ENCODE data around the gene MLF2. TPM values are rescaled to one million over a fixed set of nuclear protein-coding genes. Genes with fewer than 3 reads are reported as not detected.

The MLF2 gene
- total and polyA plus RNA-seq, 12 donors, result 108 to 197 (median 148) TPM

DNA sequence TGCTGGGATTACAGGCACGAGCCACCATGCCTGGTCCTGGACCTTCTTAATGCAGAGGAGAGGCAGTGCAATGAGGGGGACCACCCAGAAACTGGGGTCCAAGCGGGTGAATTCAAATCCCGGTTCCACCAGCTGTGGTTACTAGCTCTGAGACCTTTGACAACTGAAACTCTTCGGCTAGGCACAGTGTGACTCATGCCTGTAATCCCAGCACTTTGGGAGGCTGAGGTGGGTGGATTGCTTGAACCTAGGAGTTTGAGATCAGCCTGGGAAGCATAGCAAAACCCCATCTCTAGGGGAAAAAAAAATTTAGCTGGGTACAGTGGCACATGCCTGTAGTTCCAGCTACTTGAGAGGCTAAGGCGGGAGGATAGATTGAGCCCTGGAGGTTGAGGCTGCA, 31.4 kb upstream of the MLF2 start:
- DNase-seq, result no peak
- Histone ChIP-seq H3K4me1 (peaks cover 0 to 41% (median 14%) of the 10 kb centered on the region in 9 donors), H3K27me3 (no peaks in the 10 kb centered on the region), H3K4me3 (no peak overlapping the region), H3K27ac (no peak overlapping the region), H3K9me3 (no peaks in the 10 kb centered on the region), H3K36me3 (no peaks in the 10 kb centered on the region)
- TF ChIP-seq, protein P1, sequence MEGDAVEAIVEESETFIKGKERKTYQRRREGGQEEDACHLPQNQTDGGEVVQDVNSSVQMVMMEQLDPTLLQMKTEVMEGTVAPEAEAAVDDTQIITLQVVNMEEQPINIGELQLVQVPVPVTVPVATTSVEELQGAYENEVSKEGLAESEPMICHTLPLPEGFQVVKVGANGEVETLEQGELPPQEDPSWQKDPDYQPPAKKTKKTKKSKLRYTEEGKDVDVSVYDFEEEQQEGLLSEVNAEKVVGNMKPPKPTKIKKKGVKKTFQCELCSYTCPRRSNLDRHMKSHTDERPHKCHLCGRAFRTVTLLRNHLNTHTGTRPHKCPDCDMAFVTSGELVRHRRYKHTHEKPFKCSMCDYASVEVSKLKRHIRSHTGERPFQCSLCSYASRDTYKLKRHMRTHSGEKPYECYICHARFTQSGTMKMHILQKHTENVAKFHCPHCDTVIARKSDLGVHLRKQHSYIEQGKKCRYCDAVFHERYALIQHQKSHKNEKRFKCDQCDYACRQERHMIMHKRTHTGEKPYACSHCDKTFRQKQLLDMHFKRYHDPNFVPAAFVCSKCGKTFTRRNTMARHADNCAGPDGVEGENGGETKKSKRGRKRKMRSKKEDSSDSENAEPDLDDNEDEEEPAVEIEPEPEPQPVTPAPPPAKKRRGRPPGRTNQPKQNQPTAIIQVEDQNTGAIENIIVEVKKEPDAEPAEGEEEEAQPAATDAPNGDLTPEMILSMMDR (IDR thresholded peaks at IDR 0.05), result no peak
- ATAC-seq, result no peak
- 88% methylated on average over 5 of the region's 5 CpGs for WGBS, 2 donors
- intact Hi-C loops (cut with DNase I), result loop anchor here in 2 of 10 donors (5.0 kb wide), 2 partner anchors 38 to 47 kb away; partner anchors contain the start of gene GPR162 (in 1 of the 2)

DNA sequence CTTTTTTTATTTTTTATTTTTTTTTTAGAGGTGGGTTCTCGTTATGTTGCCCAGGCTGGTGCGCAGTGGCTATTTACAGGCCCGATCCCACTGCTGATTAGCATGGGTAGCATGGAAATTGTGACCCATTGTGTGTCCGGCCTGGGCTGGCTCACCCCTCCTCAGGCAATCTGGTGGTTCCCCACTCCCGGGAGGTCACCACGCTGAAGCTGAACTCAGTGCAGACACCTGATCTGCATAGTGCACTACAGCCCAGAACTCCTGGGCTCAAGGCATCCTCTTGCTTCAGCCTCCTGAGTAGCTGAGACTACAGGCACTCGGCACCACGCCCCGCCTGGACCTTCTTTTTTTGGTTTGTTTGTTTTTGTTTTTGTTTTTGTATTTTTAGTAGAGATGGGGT, 30.9 kb upstream of the MLF2 start:
- intact Hi-C loops (cut with DNase I), result loop anchor here in 2 of 10 donors (5.0 kb wide), 2 partner anchors 38 to 47 kb away; partner anchors contain the start of gene GPR162 (in 1 of the 2)

DNA sequence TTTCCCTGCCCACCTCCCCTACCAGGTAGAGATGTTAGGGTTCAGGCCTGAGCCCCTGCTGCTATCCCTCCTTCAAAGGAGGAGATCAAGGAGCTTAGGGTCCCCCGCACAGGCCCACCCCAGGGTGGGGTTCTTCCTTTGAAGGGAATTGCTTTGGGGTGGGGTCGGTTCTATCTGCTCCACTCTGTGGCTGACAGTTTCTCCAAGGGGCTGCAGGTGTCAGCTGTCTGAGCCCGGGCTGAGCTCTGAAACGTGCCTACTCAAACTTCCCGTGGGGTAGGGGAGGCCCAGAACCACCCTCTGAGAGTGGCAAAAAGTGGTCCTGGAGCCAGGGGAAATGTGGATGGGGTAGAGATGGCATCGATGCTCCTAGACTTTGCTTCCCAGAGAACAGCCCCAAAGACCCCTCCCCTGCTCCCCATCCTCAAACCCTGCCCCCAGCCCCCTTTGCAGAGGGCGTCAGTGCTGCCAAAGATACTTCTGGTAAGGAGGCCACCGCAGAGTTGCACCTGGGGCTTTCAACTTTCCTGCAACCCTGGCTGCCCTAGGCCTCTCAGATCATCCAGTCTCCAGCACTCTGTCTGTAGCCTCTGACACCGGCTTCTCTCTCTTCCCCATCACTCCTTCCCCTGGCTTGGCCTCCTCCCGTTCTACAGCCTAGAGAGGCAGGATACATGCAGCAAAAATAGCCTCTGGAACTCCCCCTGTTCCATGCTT, 30.1 kb upstream of the MLF2 start:
- Histone ChIP-seq H3K4me3 (no peak overlapping the region), H3K27me3 (peaks cover 0 to 4% (median 0%) of the 10 kb centered on the region in 7 donors), H3K27ac (no peak overlapping the region), H3K36me3 (no peaks in the 10 kb centered on the region), H3K9me3 (no peaks in the 10 kb centered on the region), H3K4me1 (peaks cover 0 to 44% (median 25%) of the 10 kb centered on the region in 9 donors)
- ATAC-seq (no peak), DNase-seq (no peak)
- intact Hi-C loops (cut with DNase I), result loop anchor here in 2 of 10 donors (5.0 kb wide), 2 partner anchors 39 to 46 kb away; partner anchors contain the start of gene GPR162 (in 1 of the 2)
- 74 to 79% methylated on average over 10 of the region's 10 CpGs for WGBS, 2 donors
- TF ChIP-seq, protein P1 (IDR thresholded peaks at IDR 0.05), result no peak

More for the DNA sequence above, 30.9 kb upstream of the MLF2 start:
- Histone ChIP-seq H3K4me3 (no peak overlapping the region), H3K4me1 (peaks cover 0 to 41% (median 18%) of the 10 kb centered on the region in 9 donors), H3K27ac (no peak overlapping the region), H3K9me3 (no peaks in the 10 kb centered on the region), H3K27me3 (no peaks in the 10 kb centered on the region), H3K36me3 (no peaks in the 10 kb centered on the region)
- no peak for ATAC-seq
- no peak for DNase-seq
- WGBS, 2 donors, result 89 to 92% methylated on average over 9 of the region's 9 CpGs
- TF ChIP-seq, protein P1 (IDR thresholded peaks at IDR 0.05), result no peak

DNA sequence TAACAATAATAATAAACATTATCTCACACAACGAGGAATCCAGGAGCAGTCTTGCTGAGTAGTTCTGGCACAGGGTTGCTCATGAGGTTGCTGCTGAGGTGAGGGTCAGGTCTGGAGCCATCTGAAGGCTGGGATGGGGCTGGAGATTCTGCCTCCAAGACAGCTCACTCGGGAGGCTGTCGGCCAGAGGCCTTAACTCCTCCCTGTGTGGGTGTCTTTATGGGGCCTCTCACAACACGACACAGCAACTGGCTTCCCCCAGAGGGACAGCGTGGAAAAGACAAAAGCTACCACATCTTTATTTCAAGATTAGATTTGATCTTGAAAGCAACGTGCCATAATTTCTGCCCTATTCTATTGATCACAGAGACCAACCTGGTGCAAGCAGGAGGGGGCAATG, 29.2 kb upstream of the MLF2 start:
- Histone ChIP-seq H3K9me3 (no peaks in the 10 kb centered on the region), H3K4me3 (no peak overlapping the region), H3K27ac (no peak overlapping the region), H3K27me3 (peaks cover 0 to 13% (median 0%) of the 10 kb centered on the region in 7 donors), H3K36me3 (no peaks in the 10 kb centered on the region), H3K4me1 (peaks cover 0 to 43% (median 22%) of the 10 kb centered on the region in 9 donors)
- ATAC-seq (no peak), DNase-seq (no peak)
- WGBS, 2 donors, result 70 to 75% methylated on average over 6 of the region's 6 CpGs
- TF ChIP-seq, protein P1 (IDR thresholded peaks at IDR 0.05), result no peak
- intact Hi-C loops (cut with DNase I), result loop anchor here in 2 of 10 donors (5.0 kb wide), 2 partner anchors 40 to 45 kb away; partner anchors contain the start of gene GPR162 (in 1 of the 2)

All from heart right ventricle (tissue), 16 donors.